ENCODE results near the gene ZC3H11A. TPM values are rescaled to one million over a fixed set of nuclear protein-coding genes. Genes with fewer than 3 reads are reported as not detected.
"Not testable (repeated sequence)": the region's sequence is repeated elsewhere in the genome, so short reads cannot be mapped to it uniquely, and the experiment has no call there.

ZC3H11A gene
- 100 to 1,000 TPM in 1 of 2 donors, 10 to 100 TPM in 1; 88.8 to 117 TPM for total RNA-seq

DNA sequence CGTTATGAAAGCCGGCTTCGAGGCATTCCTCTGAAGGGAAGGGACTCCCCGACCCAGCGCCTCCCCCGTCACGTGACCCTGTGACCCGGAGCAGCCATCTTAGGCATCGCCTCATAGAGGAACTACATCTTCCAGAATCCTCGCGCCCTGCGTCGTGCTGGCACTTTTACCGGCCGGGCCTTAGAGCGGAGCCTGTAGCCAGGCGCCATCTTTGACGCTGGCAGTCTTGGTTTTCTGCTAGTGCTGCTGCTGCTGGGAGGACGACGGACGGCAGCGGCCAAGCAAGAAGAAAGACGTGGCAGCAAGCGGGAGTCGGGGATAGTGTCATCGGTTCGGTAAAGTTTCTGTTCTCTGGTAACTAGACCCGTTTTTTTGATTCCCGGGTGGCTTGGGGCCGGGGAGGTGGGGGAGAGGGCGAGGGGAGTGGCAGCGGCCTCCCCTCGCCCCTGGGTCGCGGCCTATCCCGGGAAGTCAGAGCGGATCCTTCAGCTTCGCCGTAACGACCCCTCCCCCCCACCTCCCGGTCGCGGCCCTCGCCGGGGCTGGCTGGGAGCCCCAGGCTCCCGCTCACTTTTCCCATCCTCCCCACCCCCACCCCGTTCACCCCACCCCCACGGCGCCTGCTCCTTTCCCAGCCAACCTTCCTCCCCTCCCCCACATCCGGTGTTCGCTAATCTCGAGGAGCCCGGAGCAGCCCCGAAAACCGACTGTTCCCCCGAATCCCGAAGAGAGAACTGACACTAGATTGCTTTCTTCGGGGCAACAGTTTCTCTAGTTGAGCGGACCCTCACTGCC is at the start of gene ZC3H11A, which contains the start of gene ZBED6:
Gene ZC3H11A, plus strand, starts transcription at position 183 of the 795 bp plus-strand sequence. CDS start 21,448 bp downstream, outside the sequence.
Gene ZBED6, plus strand, starts transcription at position 183 of the 795 bp plus-strand sequence. CDS start 1,900 bp downstream, outside the sequence.
- ATAC-seq (replicated peaks) = peak; percentile 99
- Mint-ChIP-seq H3K27me3 (no peaks in the 10 kb centered on the region), H3K4me3 (peak within 1 kb of the TSS; percentile 93), H3K9me3 (peaks cover 4% of the 10 kb centered on the region), H3K27ac (peak within 1 kb of the TSS; percentile 97), H3K36me3 (ENCODE audit: low read depth) (peaks cover 54% of the 10 kb centered on the region), H3K4me1 (peaks cover 33% of the 10 kb centered on the region)

DNA sequence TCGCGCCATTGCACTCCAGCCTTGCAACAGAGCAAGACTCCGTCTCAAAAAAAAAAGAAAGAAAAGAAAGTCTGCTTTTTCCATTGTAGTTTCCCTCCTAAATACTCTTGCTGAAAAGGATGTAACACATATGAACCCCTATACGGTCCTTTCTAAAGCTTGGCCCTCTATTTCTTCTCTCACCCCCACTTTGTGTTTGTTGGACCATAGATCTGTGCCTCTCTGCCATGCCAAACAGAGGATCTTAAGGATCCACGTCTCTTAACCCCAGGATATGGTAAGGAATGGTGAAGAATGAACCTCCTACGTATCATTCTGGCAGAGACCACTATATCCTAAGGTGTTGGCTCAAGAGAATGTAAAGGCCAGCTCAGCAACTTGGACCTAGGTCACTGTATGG is 49.1 kb upstream of the ZC3H11A start:
- peaks cover 16% of the 10 kb centered on the region for H3K4me1 Mint-ChIP-seq
- no peaks in the 10 kb centered on the region for H3K27me3 Mint-ChIP-seq
- H3K9me3 Mint-ChIP-seq = no peaks in the 10 kb centered on the region
- no peak for ATAC-seq (replicated peaks)
- H3K4me3 Mint-ChIP-seq = no peak overlapping the region
- H3K27ac Mint-ChIP-seq = no peak overlapping the region
- peaks cover 21% of the 10 kb centered on the region for H3K36me3 Mint-ChIP-seq (ENCODE audit: low read depth)

DNA sequence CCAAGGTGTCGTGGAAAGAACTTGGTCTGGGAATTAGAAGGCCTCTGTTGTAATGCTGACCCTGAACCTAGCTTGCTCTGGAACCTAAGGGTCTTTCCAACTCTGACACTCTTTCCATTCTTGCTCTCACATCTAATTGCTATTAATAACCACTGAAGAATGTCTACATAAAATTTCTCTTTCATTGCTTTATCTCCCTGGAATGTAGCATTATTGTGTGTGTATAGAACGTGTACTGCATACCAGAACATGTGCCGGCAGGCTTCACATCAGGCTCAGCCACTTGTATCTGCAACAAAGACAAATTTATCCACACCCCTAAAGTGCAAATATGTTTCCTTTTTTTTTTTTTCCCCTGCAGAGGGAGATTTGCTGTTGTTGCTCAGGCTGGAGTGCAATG is 44.4 kb upstream of the ZC3H11A start:
- H3K27me3 Mint-ChIP-seq = no peaks in the 10 kb centered on the region
- peaks cover 15% of the 10 kb centered on the region for H3K4me1 Mint-ChIP-seq
- H3K9me3 Mint-ChIP-seq = no peaks in the 10 kb centered on the region
- no peak for ATAC-seq (replicated peaks)
- no peak overlapping the region for H3K4me3 Mint-ChIP-seq
- H3K36me3 Mint-ChIP-seq (ENCODE audit: low read depth) = no peaks in the 10 kb centered on the region
- H3K27ac Mint-ChIP-seq = no peak overlapping the region

DNA sequence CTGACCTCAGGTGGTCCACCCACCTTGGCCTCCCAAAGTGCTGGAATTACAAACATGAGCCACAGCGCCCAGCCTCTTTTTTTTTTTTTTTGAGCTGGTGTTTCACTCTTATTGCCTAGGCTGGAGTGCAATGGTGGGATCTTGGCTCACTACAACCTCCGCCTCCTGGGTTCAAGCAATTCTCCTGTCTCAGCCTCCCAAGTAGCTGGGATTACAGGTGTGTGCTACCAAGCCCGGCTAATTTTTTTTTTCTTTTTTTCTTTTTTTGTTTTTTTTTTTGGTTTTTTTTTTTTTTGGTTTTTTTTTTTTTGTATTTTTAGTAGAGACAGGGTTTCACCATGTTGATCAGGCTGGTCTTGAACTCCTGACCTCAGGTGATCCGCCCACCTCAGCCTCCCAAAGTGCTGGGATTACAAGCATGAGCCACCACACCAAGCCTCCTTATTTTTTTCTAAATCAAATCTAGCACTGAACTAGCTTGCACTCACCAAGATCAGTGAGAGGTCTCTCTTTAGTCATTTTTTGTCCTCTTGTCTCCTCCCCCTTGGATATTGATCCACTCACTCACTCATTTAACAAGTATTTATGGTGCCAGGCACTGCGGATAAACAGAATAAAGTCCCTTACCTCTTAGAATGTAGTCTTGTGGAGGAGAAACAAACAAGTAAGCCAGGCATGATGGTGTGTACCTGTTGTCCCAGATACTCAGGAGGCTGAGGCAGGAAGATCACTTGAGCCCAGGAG is 43.6 kb upstream of the ZC3H11A start:
- not testable (repeated sequence) for H3K4me3 Mint-ChIP-seq; H3K36me3 Mint-ChIP-seq (ENCODE audit: low read depth); H3K9me3 Mint-ChIP-seq; H3K27me3 Mint-ChIP-seq; ATAC-seq (replicated peaks); H3K27ac Mint-ChIP-seq
- peaks cover 20% of the 10 kb centered on the region for H3K4me1 Mint-ChIP-seq

GRCh38 chr1:203754455-203754864 is 41.0 kb upstream of the ZC3H11A start:
- Mint-ChIP-seq H3K9me3 (no peaks in the 10 kb centered on the region), H3K36me3 (ENCODE audit: low read depth) (no peaks in the 10 kb centered on the region), H3K4me1 (peaks cover 21% of the 10 kb centered on the region), H3K27me3 (no peaks in the 10 kb centered on the region), H3K27ac (peak overlapping the region; percentile 91), H3K4me3 (peak overlapping the region; percentile 74)
- peak; percentile 84 for ATAC-seq (replicated peaks)

- H3K4me3 Mint-ChIP-seq = peak overlapping the region; percentile 25
- H3K27ac Mint-ChIP-seq = peak overlapping the region; percentile 63
These were observed 39.4 kb upstream of the ZC3H11A start for GRCh38 chr1:203756036-203756435.

GRCh38 chr1:203758749-203759148 is 36.7 kb upstream of the ZC3H11A start:
- not testable (repeated sequence) for H3K9me3 Mint-ChIP-seq; H3K36me3 Mint-ChIP-seq (ENCODE audit: low read depth); H3K27me3 Mint-ChIP-seq; H3K27ac Mint-ChIP-seq; H3K4me3 Mint-ChIP-seq; ATAC-seq (replicated peaks)
- peaks cover 27% of the 10 kb centered on the region for H3K4me1 Mint-ChIP-seq

More at GRCh38 chr1:203756036-203756435, 39.4 kb upstream of the ZC3H11A start:
- H3K27me3 Mint-ChIP-seq = no peaks in the 10 kb centered on the region
- H3K36me3 Mint-ChIP-seq (ENCODE audit: low read depth) = no peaks in the 10 kb centered on the region
- H3K9me3 Mint-ChIP-seq = no peaks in the 10 kb centered on the region
- no peak for ATAC-seq (replicated peaks)
- H3K4me1 Mint-ChIP-seq = peaks cover 21% of the 10 kb centered on the region

DNA sequence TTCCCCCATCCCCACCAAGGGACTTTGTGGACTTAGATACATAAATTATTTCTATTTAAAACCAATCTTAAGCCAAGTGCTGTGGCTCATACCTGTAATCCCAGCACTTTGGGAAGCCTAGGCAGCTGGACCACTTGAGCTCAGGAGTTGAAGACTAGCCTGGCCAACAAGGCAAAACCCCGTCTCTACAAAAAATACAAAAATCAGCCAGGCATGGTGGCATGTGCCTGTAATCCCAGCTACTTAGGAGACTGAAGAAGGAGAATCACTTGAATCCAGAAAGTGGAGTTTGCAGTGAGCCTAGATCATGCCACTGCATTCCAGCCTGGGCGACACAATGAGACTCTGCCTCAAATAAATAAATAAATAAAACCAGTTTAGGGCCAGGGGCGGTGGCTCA is 34.9 kb upstream of the ZC3H11A start:
- no peaks in the 10 kb centered on the region for H3K27me3 Mint-ChIP-seq
- no peaks in the 10 kb centered on the region for H3K9me3 Mint-ChIP-seq
- peaks cover 7% of the 10 kb centered on the region for H3K36me3 Mint-ChIP-seq (ENCODE audit: low read depth)
- peaks cover 26% of the 10 kb centered on the region for H3K4me1 Mint-ChIP-seq
- no peak for ATAC-seq (replicated peaks)
- no peak overlapping the region for H3K27ac Mint-ChIP-seq
- no peak overlapping the region for H3K4me3 Mint-ChIP-seq

GRCh38 chr1:203761958-203762357 is 33.5 kb upstream of the ZC3H11A start:
- H3K27me3 Mint-ChIP-seq; H3K4me3 Mint-ChIP-seq; H3K9me3 Mint-ChIP-seq; H3K27ac Mint-ChIP-seq; ATAC-seq (replicated peaks): not testable (repeated sequence)
- peaks cover 18% of the 10 kb centered on the region for H3K36me3 Mint-ChIP-seq (ENCODE audit: low read depth)
- peaks cover 17% of the 10 kb centered on the region for H3K4me1 Mint-ChIP-seq

DNA sequence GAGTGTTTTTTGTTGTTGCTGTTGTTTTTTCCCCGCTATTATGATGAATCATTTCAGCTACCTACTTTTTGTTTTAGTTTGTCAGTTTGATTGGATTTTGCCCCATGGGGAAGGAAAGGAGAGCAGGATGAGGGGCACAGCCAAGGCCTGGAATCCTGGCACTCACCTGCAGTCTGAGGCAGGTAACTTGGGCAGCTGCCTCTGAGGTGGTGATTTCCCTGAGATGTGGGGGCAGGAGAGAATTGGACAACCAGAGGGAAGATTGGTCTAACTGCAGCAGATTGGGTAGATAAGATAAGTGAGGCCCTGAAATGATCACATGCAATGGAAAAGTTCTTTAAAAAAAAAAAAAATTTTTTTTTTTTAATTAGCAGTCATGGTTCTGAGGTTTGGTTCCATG is 31.9 kb upstream of the ZC3H11A start:
- no peak for ATAC-seq (replicated peaks)
- Mint-ChIP-seq H3K9me3 (no peaks in the 10 kb centered on the region), H3K36me3 (ENCODE audit: low read depth) (peaks cover 30% of the 10 kb centered on the region), H3K4me1 (peaks cover 22% of the 10 kb centered on the region), H3K27me3 (no peaks in the 10 kb centered on the region), H3K27ac (peak overlapping the region; percentile 97), H3K4me3 (peak overlapping the region; percentile 89)

DNA sequence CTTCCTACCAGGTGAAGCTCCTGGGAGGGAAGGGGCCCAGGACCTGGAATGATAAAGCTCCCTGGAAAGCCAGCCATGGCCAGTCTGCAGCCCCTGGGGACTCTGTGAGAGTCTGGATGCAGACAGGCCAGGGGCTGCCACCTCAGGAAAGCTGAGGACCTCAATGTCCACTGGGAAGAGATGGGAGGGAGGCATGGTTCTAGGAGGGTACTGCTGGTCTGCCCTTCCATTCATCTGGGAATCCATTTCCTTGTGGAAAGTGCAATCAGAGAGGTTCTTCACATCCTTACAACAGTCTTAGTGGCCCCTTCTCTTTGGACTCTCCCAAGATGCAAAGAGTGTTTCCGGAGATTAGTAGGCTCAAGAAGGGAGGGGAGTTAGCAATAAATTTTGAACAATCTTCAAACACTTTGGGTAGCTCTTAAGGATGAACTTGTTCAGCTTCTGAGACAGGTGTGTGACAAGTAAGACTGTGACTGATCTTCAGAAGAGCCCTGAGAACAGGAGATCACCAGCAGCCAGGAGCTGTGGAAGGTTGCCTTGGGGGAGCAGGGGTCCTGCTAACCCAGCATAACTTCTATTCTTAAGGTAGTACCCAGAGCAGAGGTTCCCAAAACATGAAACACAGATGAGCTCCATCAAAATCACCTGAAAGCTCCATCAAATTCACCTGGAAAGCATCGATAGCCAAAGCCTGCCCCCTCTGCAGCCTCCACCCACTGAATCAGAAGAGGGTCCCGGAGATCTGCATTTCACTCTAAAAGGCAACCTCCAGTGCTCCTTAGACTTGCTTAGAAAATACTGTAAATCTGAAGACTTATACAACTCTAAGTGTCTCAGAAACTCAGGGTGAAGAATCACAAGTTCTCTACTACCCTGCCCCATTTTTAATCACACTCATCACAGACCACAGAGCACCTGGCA is 31.1 kb upstream of the ZC3H11A start:
- Mint-ChIP-seq H3K4me1 (peaks cover 25% of the 10 kb centered on the region), H3K36me3 (ENCODE audit: low read depth) (peaks cover 38% of the 10 kb centered on the region), H3K9me3 (no peaks in the 10 kb centered on the region), H3K27ac (peak overlapping the region; percentile 97), H3K27me3 (no peaks in the 10 kb centered on the region), H3K4me3 (peak overlapping the region; percentile 89)
- ATAC-seq (replicated peaks) = no peak

GRCh38 chr1:203765029-203765837 is 30.2 kb upstream of the ZC3H11A start, which contains the start of gene LAX1:
LAX1 (plus strand) TSS chr1:203765183; CDS start chr1:203765566, 383 bp downstream.
- ATAC-seq (replicated peaks) = peak; percentile 83
- H3K9me3 Mint-ChIP-seq = no peaks in the 10 kb centered on the region
- no peaks in the 10 kb centered on the region for H3K27me3 Mint-ChIP-seq
- peaks cover 25% of the 10 kb centered on the region for H3K4me1 Mint-ChIP-seq
- peak within 1 kb of the TSS; percentile 89 for H3K4me3 Mint-ChIP-seq
- peak within 1 kb of the TSS; percentile 97 for H3K27ac Mint-ChIP-seq
- H3K36me3 Mint-ChIP-seq (ENCODE audit: low read depth) = peaks cover 46% of the 10 kb centered on the region

- peaks cover 76% of the 10 kb centered on the region for H3K36me3 Mint-ChIP-seq (ENCODE audit: low read depth)
- peak overlapping the region; percentile 89 for H3K4me3 Mint-ChIP-seq
- H3K27me3 Mint-ChIP-seq = no peaks in the 10 kb centered on the region
- peak overlapping the region; percentile 78 for H3K27ac Mint-ChIP-seq
- H3K9me3 Mint-ChIP-seq = no peaks in the 10 kb centered on the region
- H3K4me1 Mint-ChIP-seq = peaks cover 26% of the 10 kb centered on the region
- ATAC-seq (replicated peaks) = peak; percentile 15
These were observed 27.2 kb upstream of the ZC3H11A start for GRCh38 chr1:203768256-203768655.
